ENCODE results near the gene EPS8L2. TPM values are rescaled to one million over a fixed set of nuclear protein-coding genes. Genes with fewer than 3 reads are reported as not detected.

Gene EPS8L2
- total and polyA plus RNA-seq, 2 of the 13 experiments (the other 11 are each of a cell fraction or from before 2014, with no cell fraction given): 89.3 to 416 TPM

GRCh38 chr11:747158-748006 lies 41.4 kb downstream of the EPS8L2 start, which contains the start of gene TALDO1 (continued):
- no peak for TF ChIP-seq ZNF703 (CRISPR knock-in tag; IDR thresholded peaks at IDR 0.05; ENCODE audit: borderline replicate concordance)
- TF ChIP-seq, protein P1, sequence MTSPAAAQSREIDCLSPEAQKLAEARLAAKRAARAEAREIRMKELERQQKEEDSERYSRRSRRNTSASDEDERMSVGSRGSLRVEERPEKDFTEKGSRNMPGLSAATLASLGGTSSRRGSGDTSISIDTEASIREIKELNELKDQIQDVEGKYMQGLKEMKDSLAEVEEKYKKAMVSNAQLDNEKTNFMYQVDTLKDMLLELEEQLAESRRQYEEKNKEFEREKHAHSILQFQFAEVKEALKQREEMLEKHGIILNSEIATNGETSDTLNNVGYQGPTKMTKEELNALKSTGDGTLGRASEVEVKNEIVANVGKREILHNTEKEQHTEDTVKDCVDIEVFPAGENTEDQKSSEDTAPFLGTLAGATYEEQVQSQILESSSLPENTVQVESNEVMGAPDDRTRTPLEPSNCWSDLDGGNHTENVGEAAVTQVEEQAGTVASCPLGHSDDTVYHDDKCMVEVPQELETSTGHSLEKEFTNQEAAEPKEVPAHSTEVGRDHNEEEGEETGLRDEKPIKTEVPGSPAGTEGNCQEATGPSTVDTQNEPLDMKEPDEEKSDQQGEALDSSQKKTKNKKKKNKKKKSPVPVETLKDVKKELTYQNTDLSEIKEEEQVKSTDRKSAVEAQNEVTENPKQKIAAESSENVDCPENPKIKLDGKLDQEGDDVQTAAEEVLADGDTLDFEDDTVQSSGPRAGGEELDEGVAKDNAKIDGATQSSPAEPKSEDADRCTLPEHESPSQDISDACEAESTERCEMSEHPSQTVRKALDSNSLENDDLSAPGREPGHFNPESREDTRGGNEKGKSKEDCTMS (CRISPR knock-in tag; conservative IDR thresholded peaks at IDR 0.05): no peak
- TF ChIP-seq, protein P2, sequence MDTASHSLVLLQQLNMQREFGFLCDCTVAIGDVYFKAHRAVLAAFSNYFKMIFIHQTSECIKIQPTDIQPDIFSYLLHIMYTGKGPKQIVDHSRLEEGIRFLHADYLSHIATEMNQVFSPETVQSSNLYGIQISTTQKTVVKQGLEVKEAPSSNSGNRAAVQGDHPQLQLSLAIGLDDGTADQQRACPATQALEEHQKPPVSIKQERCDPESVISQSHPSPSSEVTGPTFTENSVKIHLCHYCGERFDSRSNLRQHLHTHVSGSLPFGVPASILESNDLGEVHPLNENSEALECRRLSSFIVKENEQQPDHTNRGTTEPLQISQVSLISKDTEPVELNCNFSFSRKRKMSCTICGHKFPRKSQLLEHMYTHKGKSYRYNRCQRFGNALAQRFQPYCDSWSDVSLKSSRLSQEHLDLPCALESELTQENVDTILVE (CRISPR knock-in tag; IDR thresholded peaks at IDR 0.05): no peak
- TF ChIP-seq ZNF382 (CRISPR knock-in tag; IDR thresholded peaks at IDR 0.05; ENCODE audit: borderline replicate concordance): no peak
- 0 out of 2 replicates have a peak, but pooled peaks have one; percentile 57 for TF ChIP-seq ZNF337 (CRISPR knock-in tag; IDR thresholded peaks at IDR 0.05; ENCODE audit: borderline replicate concordance, low read depth)
- TF ChIP-seq CENPBD1 (CRISPR knock-in tag; IDR thresholded peaks at IDR 0.05; ENCODE audit: borderline replicate concordance, low read depth): no peak
- TF ChIP-seq KDM5B (CRISPR knock-in tag; IDR thresholded peaks at IDR 0.05; ENCODE audit: borderline replicate concordance): peak; percentile 78
- no peak for TF ChIP-seq ZSCAN12 (CRISPR knock-in tag; IDR thresholded peaks at IDR 0.05)
- peak; percentile 86 for TF ChIP-seq HNRNPLL (IDR thresholded peaks at IDR 0.05; ENCODE audit: low read depth, low read length, poor library complexity, severe bottlenecking)
- no peak for TF ChIP-seq ATAD3A (CRISPR knock-in tag; IDR thresholded peaks at IDR 0.05)
- TF ChIP-seq ZFP36L2 (CRISPR knock-in tag; IDR thresholded peaks at IDR 0.05): no peak
- no peak for TF ChIP-seq TBX3 (IDR thresholded peaks at IDR 0.05; ENCODE audit: borderline replicate concordance)
- peak; percentile 34; the same call in 1 of the 2 replicates for TF ChIP-seq REPIN1 (CRISPR knock-in tag; IDR thresholded peaks at IDR 0.05; ENCODE audit: borderline replicate concordance, low read depth)
- TF ChIP-seq, protein P3, sequence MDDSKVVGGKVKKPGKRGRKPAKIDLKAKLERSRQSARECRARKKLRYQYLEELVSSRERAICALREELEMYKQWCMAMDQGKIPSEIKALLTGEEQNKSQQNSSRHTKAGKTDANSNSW (CRISPR knock-in tag; IDR thresholded peaks at IDR 0.05; ENCODE audit: borderline replicate concordance): no peak; the same call in 1 of the 2 replicates
- peak; percentile 66 for TF ChIP-seq PHF21A (CRISPR knock-in tag; IDR thresholded peaks at IDR 0.05)
- TF ChIP-seq, protein P4, sequence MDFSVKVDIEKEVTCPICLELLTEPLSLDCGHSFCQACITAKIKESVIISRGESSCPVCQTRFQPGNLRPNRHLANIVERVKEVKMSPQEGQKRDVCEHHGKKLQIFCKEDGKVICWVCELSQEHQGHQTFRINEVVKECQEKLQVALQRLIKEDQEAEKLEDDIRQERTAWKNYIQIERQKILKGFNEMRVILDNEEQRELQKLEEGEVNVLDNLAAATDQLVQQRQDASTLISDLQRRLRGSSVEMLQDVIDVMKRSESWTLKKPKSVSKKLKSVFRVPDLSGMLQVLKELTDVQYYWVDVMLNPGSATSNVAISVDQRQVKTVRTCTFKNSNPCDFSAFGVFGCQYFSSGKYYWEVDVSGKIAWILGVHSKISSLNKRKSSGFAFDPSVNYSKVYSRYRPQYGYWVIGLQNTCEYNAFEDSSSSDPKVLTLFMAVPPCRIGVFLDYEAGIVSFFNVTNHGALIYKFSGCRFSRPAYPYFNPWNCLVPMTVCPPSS (IDR thresholded peaks at IDR 0.05): no peak
- no peak for TF ChIP-seq KLF15 (CRISPR knock-in tag; IDR thresholded peaks at IDR 0.05; ENCODE audit: borderline replicate concordance)
- TF ChIP-seq, protein P5, sequence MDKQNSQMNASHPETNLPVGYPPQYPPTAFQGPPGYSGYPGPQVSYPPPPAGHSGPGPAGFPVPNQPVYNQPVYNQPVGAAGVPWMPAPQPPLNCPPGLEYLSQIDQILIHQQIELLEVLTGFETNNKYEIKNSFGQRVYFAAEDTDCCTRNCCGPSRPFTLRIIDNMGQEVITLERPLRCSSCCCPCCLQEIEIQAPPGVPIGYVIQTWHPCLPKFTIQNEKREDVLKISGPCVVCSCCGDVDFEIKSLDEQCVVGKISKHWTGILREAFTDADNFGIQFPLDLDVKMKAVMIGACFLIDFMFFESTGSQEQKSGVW (CRISPR knock-in tag; IDR thresholded peaks at IDR 0.05; ENCODE audit: borderline replicate concordance): no peak
- TF ChIP-seq ZSCAN5A (CRISPR knock-in tag; IDR thresholded peaks at IDR 0.05; ENCODE audit: borderline replicate concordance): no peak
- TF ChIP-seq KDM5A (IDR thresholded peaks at IDR 0.05; ENCODE audit: borderline replicate concordance, low read length): peak; percentile 56

Measured in HepG2 (cell line).